CD4-positive, alpha-beta T cell treated with Interleukin-10 for 1 hour (primary cell): ENCODE measurements around the gene GPD1.

Experiments
- DNase-seq: peaks from one replicate; pipeline ENCODE4 v3.0.0-alpha.2; 2020

Gene GPD1

DNA sequence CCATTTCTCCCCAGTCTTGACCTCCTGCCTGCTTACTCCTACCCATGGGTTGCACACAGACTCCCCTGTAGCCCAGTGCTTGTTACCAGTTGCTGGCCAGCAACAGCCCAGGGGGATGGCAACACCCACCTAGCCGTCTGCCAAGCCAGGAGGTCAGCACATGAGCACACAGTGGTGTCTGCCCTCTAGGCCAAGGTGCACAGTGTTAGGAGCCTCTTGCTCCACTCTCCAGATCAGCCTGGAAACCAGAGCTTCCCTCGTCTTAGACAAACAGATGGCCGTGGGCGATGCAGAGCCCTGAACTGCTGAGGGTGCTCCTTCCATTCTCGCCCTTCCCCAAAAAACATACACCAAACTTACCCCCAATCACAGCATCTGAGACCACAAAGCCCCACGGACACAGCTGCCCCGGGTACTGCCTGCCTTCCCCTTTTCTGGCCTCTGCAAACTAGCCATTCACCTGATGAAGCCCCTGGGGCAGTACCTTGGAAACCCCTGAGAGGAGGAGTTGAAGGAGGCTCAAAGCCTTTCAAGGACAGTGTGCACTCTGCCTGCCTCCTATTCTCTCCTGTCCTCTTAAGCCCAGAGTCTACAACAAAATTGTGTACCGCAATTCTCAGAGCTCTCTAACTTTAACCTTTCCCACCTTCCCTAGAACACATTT, 1.0 kb upstream of the GPD1 start:
- DNase-seq, result no peak

DNA sequence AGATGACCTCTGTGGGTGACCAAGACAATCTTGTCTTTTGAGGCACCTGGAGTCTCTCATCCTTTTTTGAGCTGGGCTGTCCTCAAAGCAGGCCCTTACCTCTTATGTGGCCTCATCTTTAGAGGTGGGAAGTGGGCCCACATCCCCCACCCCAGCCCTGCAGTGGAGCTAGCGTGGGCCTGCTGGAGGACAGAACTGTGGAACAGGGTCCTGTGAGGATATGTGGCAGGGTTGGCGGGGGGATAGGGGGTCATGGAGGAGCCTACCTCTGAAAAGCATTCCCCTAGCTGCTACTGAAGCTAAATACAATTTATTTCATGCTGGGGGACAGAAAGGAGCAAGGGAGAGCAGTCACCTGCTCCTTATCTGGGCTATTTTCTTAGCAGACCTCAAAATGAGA, 457 bp upstream of the GPD1 start:
- DNase-seq, result no peak

DNA sequence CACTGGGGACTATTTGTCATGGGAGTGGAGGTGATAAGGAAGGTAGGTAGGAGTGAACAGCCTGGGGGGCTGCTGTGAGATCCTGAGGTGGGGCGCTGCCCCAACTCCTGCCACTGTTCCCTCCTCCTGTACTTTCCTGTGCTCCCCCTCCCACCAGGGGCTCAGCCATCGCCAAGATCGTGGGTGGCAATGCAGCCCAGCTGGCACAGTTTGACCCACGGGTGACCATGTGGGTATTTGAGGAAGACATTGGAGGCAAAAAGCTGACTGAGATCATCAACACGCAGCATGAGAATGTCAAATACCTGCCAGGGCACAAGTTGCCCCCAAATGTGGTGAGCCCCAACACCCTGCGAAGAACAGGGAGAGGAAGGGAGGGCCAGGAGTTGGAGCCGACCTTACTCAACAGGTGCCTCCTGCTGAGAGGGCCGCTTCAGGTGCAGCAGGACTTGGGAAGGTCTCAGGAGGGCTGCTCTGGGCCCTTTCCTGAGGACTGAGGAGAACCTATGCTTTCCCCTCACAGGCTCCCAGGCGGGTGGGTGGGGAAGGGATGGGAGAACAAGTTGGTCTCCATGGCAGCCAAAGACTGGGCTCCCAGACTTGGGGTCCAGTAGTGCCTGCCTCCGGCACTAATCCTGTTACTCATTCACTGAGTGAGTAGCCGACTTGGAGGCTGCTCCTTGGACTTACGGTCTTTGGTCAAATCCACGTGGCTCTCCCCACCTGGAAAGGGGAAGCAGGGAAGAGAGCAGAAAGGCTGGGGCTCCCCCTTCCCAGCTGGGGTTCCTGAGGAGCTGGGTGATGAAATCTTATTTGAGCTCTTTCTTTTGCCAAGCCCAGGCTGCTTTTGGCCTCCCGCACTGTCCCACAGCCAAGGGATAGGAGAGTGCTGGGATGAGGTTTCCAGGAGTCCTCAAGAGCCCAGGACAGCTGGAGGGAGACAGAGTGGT, 884 bp downstream of the GPD1 start:
- DNase-seq, result no peak

DNA sequence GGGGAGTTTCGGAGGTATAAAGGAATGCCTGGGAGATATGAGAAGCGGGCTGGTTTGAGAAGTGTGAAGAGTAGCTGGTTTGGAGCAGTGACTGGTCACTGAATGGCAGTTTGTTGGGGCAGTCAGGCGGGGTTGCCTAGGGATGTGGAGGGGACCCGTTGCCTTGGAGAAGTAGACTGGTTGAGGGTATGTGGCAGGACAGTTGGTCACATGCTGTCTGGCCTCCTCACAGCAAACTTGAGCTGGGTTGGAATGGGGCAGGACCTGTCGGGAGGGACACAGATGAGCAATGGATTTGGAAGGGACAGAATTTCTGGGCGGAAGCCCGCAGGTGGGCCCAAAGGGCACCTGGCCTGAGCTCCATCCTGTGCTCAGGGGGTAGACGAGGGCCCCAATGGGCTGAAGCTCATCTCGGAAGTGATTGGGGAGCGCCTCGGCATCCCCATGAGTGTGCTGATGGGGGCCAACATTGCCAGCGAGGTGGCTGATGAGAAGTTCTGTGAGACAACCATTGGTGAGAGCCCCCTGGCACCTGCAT, 2.2 kb downstream of the GPD1 start:
- no peak for DNase-seq

DNA sequence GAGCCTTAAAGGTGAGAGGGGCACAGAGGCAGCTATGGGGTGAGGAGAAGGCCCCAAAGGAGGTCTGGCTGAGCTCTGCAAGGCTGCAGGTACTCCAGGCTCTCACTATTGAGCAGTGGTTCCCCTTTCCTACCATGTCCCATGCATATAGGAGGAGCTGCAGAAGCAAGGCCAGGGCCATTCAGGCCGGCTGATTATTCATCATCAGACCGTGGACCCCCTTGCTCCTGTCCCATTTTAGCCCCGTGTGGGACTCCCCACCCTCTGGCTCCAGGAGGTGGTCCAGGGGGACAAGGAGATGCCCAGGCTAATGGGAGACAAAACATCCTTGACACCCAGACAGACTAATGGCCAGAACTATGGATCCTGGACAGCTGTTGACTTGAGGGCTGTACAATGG, 3.1 kb downstream of the GPD1 start:
- DNase-seq, result no peak

DNA sequence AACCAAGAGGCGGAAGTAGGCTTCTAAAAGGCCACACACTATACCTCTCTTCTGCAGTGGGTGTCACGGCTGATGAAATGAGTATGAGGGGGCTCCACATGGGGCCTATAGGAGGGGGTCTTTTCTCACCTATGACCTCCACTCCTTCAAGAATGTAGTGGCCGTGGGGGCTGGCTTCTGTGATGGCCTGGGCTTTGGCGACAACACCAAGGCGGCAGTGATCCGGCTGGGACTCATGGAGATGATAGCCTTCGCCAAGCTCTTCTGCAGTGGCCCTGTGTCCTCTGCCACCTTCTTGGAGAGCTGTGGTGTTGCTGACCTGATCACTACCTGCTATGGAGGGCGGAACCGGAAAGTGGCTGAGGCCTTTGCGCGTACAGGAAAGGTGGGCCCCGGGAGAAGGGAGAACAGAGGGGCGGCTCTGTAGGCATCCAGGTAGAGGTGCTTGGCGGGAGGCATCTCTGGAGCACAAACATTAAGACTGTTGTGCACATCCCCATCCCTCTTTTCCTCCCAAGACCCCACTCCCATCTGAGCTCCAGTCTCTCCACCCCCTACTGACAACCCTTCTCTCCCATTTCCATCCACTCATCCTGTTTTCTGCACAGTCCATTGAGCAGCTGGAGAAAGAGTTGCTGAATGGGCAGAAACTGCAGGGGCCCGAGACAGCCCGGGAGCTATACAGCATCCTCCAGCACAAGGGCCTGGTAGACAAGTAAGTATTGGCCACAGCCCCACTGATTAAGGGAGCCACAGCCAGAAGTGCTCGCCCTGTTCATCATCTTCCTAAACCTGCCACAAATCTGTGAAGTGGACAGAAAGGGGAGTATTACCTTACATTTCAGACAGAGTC, 3.8 kb downstream of the GPD1 start:
- DNase-seq, result no peak

DNA sequence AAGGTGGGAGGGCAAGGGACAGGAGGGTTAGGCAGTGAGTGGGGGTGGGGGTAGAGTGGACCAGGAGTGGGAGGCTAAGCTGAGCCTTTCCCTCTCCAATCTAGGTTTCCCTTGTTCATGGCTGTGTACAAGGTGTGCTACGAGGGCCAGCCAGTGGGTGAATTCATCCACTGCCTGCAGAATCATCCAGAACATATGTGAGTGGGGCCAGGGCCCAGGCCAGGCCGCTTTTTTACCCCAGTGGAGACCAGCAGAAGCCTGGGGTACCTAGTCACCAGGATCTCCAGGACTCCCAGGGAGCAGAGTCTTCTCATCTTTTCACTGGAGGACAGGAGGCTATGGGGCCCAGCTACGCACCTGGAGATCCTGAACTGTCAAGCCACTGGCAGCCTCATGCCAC, 5.5 kb downstream of the GPD1 start:
- no peak for DNase-seq

DNA sequence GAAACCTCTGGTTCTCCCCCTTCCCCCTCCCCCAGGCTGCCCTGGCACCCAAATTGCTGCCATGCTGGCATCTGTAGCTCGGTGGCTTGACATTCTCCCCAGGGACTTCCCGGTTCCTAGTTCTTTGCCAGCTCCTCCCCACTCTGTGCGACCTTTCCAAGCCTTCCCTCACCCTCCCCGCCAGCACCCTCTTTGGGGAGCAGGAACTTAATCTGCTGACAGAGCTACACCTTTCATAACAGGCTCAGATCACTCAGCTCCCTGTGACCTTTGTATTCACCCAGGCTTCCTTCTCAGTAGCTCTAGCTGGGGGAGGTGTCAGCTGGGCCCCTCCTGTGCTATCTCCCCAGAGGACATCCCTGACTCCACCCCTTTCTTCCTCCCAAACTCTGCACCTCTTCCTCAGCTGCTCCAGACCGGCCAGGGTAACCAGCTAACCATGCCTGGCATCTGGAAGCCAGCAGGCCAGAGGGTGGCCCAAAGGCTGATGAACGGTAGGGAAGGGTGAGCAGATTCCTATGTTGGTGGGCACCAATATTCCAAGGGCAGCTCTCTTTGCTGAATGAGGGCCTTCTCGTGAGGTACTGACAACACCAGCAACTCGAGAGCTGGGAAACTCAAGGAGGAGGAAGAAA, 6.4 kb downstream of the GPD1 start:
- DNase-seq, result no peak

DNA sequence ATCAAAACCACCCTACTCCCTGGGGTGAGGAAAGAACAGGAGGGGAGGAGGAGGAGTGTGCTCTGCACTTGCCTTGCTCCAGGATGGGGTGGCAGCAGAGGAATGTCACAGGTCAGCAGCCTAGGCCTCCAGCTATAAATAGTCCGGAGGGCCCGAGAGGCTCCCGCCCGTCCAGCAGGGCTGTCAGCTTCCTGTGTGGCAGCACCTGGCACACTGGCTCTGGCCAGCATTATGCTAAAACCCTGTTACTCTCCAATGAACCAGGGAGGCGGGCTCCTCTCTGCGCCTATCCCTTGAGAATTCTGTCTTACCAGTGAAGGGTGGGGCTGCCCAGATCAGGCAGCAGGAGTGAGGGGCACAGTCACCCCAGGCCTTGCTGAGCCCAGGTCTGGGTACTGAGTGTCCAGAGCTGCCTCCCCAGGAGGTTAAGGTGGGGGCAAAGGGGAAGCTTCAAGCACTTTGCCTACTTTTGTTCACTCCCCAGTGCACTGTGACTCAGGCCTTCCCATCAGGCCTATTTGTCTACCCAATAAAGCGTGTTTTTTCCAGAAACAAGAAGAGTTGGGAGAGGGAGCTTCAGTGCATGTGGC, 7.0 kb downstream of the GPD1 start:
- no peak for DNase-seq

DNA sequence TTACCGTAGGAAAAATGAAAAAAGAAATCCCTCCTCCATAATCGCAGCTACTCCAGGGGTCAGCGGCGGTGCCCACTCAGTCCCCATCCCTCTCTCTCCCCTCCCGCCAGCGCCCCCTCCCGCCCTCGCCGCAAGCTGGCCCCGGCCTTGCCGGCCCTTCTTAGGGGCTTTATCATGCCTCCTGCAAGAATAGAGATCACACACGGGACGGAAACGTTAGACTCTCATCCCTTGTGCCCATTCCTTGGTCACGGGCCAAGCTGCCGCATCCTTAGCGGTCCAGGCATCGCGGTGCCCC, 7.5 kb downstream of the GPD1 start:
- DNase-seq, result no peak

DNA sequence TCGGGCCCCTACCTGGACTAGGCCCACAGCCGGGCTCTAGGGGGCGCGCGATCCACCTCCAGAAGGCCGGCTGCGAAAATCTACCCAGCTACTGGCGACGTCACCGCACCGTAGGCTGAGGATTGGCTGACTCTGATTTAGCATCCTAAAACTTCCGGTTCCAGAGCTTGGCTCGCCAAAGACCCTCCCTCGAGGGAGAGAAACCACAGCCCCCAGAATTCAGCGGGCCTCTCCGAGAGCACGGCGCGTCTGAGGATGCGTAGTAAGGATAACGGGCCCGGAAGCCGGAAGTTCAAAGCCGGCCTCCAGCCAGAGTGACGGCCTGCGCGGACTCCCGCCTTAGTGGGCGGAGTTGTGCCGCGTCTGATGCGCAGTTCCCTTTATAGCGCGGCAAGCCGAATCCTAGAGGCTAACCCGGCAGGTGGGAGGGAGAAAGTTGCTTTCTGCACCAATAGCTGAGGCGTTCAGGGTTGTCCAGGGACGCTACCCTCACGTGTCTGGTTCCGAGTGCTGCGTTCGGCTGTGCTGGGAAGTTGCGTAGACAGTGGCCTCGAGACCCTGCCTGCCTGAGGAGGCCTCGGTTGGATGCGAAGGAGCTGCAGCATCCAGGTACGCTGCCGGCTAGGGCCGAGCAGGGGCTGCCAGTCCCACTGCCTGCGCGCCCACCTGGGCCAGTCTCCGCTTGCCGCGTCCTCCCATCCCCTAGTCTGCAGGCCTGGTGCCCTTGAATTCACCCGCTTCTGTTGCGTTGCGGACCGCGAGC, 8.1 kb downstream of the GPD1 start, which contains the start of gene COX14:
Gene COX14, plus strand, starts transcription at position 544 of the 763 bp plus-strand sequence. CDS start 7,808 bp downstream, outside the sequence.
- peak; percentile 100 for DNase-seq

DNA sequence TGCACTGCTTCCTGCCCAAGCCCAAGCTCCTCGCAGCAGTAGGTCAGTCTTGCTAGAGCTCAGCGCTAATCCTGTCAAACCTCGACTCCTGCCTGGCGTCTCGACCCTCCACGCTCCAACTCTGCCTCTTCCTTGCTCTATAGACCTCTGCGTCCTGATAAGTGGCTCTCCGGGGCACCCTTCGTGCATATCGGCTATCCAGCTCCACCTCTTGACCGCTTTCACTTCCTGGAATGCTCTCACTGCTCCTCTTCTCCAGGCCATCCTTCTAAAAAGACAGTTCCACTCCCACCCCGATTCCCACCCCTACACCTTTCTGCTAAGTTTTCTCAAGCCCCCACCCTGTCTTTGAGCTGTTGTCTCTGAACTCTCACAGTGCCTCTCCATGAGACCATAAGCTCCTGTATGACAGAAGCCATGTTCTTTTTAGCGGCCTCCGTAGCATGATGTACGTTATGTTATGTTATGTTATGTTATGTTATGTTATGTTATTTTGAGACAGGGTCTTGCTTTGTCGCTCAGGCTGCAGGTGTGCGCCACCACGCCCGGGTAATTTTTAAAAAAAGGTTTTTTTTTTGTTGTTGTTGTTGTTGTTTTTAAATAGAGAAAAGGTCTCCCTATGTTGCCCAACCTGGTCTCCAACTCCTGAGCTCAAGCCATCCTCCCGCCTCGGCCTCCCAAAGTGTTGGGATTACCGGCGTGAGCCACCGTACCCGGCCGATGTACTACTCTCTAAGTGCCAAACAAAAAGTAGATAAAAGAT, 8.8 kb downstream of the GPD1 start:
- no peak for DNase-seq

DNA sequence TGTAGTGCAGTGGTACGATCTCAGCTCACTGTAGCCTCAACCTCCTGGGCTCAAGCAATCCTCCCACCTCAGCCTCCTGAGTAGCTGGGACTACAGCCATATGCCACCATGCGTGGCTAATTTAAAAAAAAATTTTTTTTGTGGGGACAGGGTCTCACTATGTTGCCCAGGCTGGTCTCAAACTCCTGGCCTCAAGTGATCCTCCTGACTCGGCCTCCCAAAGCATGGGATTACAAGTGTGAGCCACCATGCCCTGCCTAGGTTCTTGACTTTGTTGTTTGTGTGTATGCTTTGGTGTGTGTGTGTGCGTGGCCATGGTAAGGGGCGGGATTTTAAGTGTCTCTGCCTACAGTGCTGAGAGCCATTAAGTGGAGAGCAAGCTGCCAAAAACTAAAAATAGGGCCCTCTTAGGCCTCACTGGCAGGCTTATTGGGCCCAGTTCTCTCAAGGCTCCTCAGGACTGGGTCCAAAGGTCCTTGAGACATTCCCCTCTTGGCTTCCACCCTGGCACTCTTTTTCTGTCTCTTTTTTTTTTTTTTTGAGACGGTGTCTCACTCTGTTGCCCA, 13.3 kb downstream of the GPD1 start:
- no peak for DNase-seq

DNA sequence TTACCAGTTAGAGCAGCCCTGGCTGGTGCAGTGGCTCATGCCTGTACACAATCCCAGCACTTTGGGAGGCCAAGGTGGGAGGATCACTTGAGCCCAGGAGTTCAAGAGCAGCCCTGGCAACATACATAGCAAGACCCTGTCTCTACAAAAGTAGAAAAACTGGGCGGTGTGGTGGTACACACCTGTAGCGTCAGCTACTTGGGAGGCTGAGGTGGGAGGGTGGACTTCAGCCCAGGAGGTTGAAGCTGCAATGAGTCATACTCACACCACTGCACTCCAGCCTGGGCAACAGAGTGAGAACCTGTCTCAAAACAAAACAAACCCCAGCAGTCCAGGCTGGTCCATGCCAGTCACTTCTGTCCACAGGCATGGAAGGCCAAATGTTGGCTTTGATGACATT, 15.6 kb downstream of the GPD1 start:
- DNase-seq, result no peak

DNA sequence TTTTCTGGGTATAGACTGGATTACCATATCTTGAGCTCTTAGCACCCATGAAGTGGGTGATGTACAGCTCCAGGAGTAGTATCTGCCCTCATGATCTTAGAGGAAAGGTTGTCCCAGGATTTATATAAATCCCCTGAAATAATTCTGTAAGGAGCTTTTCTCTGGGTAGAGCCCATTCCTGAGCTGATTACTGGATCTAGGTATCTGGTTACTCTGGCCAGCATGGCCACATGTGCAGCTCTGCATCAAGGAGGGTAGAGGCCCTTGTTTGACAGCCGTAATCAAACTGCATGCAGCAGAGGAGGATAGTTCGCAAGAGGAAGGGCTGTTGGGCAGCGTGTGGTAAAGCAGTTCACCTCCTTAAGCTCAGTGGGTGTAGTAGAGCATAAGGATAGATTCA, 16.7 kb downstream of the GPD1 start:
- DNase-seq, result no peak

DNA sequence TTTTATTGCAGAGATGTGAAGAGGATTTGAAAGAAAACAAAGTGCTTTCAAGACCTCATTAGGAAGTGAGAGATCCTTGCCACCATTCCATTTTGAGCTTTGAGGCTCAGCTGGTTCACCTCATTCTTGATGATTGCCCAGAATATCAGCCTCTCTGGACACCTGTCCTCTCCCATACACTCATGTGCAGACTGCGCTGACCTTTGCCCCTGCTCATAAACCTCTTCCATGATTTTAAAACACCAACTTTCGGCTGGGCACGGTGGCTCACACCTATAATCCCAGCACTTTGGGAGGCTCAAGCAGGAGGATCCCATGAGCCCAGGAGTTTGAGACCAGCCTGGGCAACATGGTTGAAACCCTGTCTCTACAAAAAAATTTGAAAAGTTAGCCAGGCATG, 17.1 kb downstream of the GPD1 start:
- DNase-seq, result no peak

DNA sequence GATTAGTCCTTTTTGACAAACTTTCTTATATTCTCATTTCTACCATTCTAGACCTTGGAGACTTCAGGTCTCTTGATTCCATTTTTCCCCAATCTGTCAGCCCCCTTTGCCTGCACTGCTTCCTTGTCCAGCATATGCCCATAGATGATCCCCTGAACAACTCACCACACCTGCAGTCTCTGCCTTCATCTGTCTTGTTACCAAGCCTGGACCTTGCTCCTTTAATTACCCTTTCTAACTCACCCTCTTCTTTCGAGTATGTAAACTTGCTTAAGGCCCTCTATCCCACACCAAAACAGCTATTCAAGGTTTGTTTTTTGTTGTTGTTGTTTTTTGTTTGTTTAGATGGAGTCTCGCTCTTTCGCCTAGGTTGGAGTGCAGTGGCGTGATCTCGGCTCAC, 17.8 kb downstream of the GPD1 start:
- no peak for DNase-seq

DNA sequence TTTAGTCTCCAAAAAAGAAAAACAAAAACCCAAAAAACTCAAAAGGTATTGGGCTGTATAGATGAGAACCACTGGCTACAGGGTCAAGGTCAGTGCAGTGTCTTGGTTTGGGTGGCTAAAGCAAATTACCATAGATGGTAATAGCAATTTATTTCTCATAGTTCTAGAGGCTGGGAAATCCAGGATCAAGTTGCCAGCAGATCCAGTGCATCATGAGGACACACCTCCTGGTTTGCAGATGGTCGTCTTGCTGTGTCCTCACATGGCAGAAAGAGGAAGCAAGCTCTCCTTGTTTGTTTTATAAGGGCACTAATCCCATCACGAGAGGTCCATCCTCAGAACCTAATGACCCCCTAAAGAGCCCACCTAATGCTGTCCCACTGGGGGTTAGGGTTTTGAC, 19.4 kb downstream of the GPD1 start:
- DNase-seq, result no peak

DNA sequence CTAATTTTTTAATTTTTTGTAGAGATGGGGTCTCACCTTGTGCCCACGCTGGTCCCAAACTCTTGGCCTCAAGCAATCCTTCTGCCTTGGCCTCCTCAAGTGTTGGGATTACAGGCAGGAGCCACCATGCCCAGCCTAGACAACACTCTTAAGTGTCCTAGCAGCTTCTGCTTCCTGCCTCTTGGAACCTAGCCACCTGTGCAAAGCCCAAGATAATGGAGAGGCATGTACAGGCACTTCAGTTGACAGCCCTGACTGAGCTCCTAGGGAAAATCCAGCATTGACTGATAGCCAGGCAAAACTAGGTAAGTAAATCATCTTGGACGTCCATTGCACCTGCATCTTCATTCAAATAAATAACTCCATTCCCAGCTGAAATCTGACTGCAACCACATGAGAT, 23.7 kb downstream of the GPD1 start:
- DNase-seq, result no peak

DNA sequence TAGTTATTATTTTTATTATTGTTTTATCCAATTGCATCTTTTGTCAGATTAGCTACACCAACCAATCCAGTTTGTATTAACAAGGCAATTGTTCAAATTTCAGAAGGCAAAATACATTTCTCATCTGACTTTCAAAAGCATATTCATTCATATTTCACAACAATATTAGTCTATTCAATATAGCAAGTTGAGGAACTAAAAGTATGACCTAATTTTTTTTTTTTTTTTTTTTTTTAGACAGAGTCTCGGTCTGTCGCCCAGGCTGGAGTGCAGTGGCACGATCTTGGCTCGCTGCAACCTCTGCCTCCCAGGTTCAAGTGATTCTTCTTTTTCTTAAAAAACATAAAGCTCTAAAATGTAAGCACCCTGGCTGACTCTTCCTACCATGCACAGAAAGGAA, 25.5 kb downstream of the GPD1 start:
- no peak for DNase-seq
